Neural crest cell (in vitro differentiated cells): ENCODE measurements around the gene FIBP. TPM values are rescaled to one million over a fixed set of nuclear protein-coding genes. Genes with fewer than 3 reads are reported as not detected.

Experiments
- DNase-seq: peaks from one replicate; pipeline ENCODE4 v3.0.0; 2021; ENCODE audit warnings: low read depth, mixed read lengths, low spot score
- H3K27ac Mint-ChIP-seq: one replicate; pipeline ENCODE4 v1.8.0; 2021; ENCODE audit warnings: mild to moderate bottlenecking, mixed read lengths; ENCODE audit not compliant: unreplicated experiment
- H3K27me3 Mint-ChIP-seq: 2 replicates; pipeline ENCODE4 v1.8.0; 2021; ENCODE audit warnings: low read depth, mild to moderate bottlenecking, mixed read lengths
- H3K36me3 Mint-ChIP-seq: 2 replicates; pipeline ENCODE4 v1.8.0; 2021; ENCODE audit warnings: low read depth, mild to moderate bottlenecking, mixed read lengths
- H3K4me1 Mint-ChIP-seq: 2 replicates; pipeline ENCODE4 v1.8.0; 2021; ENCODE audit warnings: mixed read lengths
- H3K4me3 Mint-ChIP-seq: one replicate; pipeline ENCODE4 v1.8.0; 2021; ENCODE audit warnings: mild to moderate bottlenecking, mixed read lengths
- H3K9me3 Mint-ChIP-seq: 2 replicates; pipeline ENCODE4 v1.8.0; 2021; ENCODE audit warnings: mixed read lengths
- CTCF ChIP-seq: fragments of 200-600 bp; sonication (generic); conservative IDR thresholded peaks from 2 replicates; pipeline ENCODE4 v1.5.0; 2021; ENCODE audit warnings: antibody characterized with exemption, mild to moderate bottlenecking
- total RNA-seq: library from RNA; stranded (reverse); gene quantifications from 2 replicates; pipeline ENCODE4 v1.2.1, GENCODE V29; 2021

Gene FIBP
- total RNA-seq, 1 donor from 2014 or later = 90.0 TPM

GRCh38 chr11:65917434-65918210 is 29.4 kb upstream of the FIBP start:
- peaks cover under 1% of the 10 kb centered on the region for H3K36me3 Mint-ChIP-seq
- TF ChIP-seq CTCF = no peak
- H3K27ac Mint-ChIP-seq = no peak overlapping the region
- H3K4me1 Mint-ChIP-seq = peaks cover 29% of the 10 kb centered on the region
- no peaks in the 10 kb centered on the region for H3K9me3 Mint-ChIP-seq
- no peak for DNase-seq
- H3K4me3 Mint-ChIP-seq = peak overlapping the region; percentile 89
- no peaks in the 10 kb centered on the region for H3K27me3 Mint-ChIP-seq

GRCh38 chr11:65917077-65917433 is 28.8 kb upstream of the FIBP start:
- no peak for DNase-seq
- Mint-ChIP-seq H3K36me3 (no peaks in the 10 kb centered on the region), H3K9me3 (no peaks in the 10 kb centered on the region), H3K27ac (no peak overlapping the region), H3K4me3 (peak overlapping the region; percentile 89), H3K27me3 (no peaks in the 10 kb centered on the region), H3K4me1 (peaks cover 29% of the 10 kb centered on the region)
- no peak for TF ChIP-seq CTCF

- H3K27ac Mint-ChIP-seq = no peak overlapping the region
- no peak for DNase-seq
- no peak for TF ChIP-seq CTCF
- peak overlapping the region; percentile 89 for H3K4me3 Mint-ChIP-seq
- H3K27me3 Mint-ChIP-seq = no peaks in the 10 kb centered on the region
- H3K4me1 Mint-ChIP-seq = peaks cover 34% of the 10 kb centered on the region
- no peaks in the 10 kb centered on the region for H3K9me3 Mint-ChIP-seq
- no peaks in the 10 kb centered on the region for H3K36me3 Mint-ChIP-seq
Measured at GRCh38 chr11:65916391-65916790, 28.1 kb upstream of the FIBP start.

- no peak for TF ChIP-seq CTCF
- Mint-ChIP-seq H3K27ac (no peak overlapping the region), H3K4me3 (peak overlapping the region; percentile 89), H3K9me3 (no peaks in the 10 kb centered on the region), H3K27me3 (no peaks in the 10 kb centered on the region), H3K4me1 (peaks cover 34% of the 10 kb centered on the region), H3K36me3 (no peaks in the 10 kb centered on the region)
- DNase-seq = no peak
Measured at GRCh38 chr11:65915821-65916251, 27.6 kb upstream of the FIBP start.

GRCh38 chr11:65915101-65915820 is 27.0 kb upstream of the FIBP start:
- no peak for TF ChIP-seq CTCF
- Mint-ChIP-seq H3K27ac (no peak overlapping the region), H3K4me3 (peak overlapping the region; percentile 70)

More at GRCh38 chr11:65915101-65915820, 27.0 kb upstream of the FIBP start:
- Mint-ChIP-seq H3K4me1 (peaks cover 32% of the 10 kb centered on the region), H3K36me3 (no peaks in the 10 kb centered on the region), H3K27me3 (no peaks in the 10 kb centered on the region), H3K9me3 (no peaks in the 10 kb centered on the region)
- no peak for DNase-seq
